Keratinocyte (primary cell): ENCODE results near the gene CLNK. TPM values are rescaled to one million over a fixed set of nuclear protein-coding genes. Genes with fewer than 3 reads are reported as not detected.

Experiments used
- DNase-seq: peaks from one replicate; pipeline ENCODE4 v3.0.0-alpha.2; 2011; ENCODE audit warnings: low read depth, missing footprints, low spot score
- FAIRE-seq: peaks from 2 replicates; lab custom pipeline; 2011; peaks lifted over from hg19 to GRCh38; lab: Jason Lieb, UNC
- H2AFZ ChIP-seq: 2 replicates; pipeline ENCODE4 v1.6.0; 2012; ENCODE audit warnings: low read length, control low read depth, inconsistent platforms; ENCODE audit not compliant: control insufficient read depth
- H3K27ac ChIP-seq: 2 replicates; pipeline ENCODE4 v1.5.1; 2011; ENCODE audit warnings: low read length; ENCODE audit not compliant: control insufficient read depth, insufficient read depth
- H3K27me3 ChIP-seq: 3 replicates; pipeline ENCODE4 v1.6.0; 2011; ENCODE audit warnings: low read length; ENCODE audit not compliant: control insufficient read depth, insufficient read depth; ENCODE audit errors: extremely low read depth
- H3K36me3 ChIP-seq, 2 experiments: 2 replicates in 1 of 2; 3 replicates in 1 of 2; pipeline ENCODE4 v1.5.1; 2011; ENCODE audit warnings: low read length in 2 of 2, mild to moderate bottlenecking in 1 of 2; ENCODE audit not compliant: control insufficient read depth in 2 of 2, insufficient read depth in 2 of 2; ENCODE audit errors: extremely low read depth in 1 of 2
- H3K4me1 ChIP-seq: 3 replicates; pipeline ENCODE4 v1.5.1; 2011; ENCODE audit warnings: low read length; ENCODE audit not compliant: control insufficient read depth, insufficient read depth; ENCODE audit errors: extremely low read depth
- H3K4me2 ChIP-seq: 3 replicates; pipeline ENCODE4 v1.6.0; 2011; ENCODE audit warnings: low read depth, low read length; ENCODE audit not compliant: control insufficient read depth, insufficient read depth; ENCODE audit errors: extremely low read depth
- H3K4me3 ChIP-seq, 3 experiments: fragments of 200-600 bp in 1 of 3; sonication (generic) in 1 of 3; 2 replicates in 2 of 3; 3 replicates in 1 of 3; pipeline ENCODE4 v1.5.1; 2011 to 2016; ENCODE audit warnings: low read length in 3 of 3, mild to moderate bottlenecking in 3 of 3, control low read depth in 2 of 3, inconsistent platforms in 1 of 3, low read depth in 1 of 3, mixed read lengths in 1 of 3, mixed run types in 1 of 3, moderate library complexity in 1 of 3; ENCODE audit not compliant: control insufficient read depth in 2 of 3, insufficient read depth in 2 of 3; ENCODE audit errors: extremely low read depth in 1 of 3
- H3K79me2 ChIP-seq: 2 replicates; pipeline ENCODE4 v1.6.0; 2012; ENCODE audit warnings: low read length; ENCODE audit not compliant: control insufficient read depth, insufficient read depth
- H3K9ac ChIP-seq: 3 replicates; pipeline ENCODE4 v1.6.0; 2011; ENCODE audit warnings: low read length; ENCODE audit not compliant: control insufficient read depth, insufficient read depth; ENCODE audit errors: extremely low read depth
- H3K9me1 ChIP-seq: 3 replicates; pipeline ENCODE4 v1.6.0; 2011; ENCODE audit warnings: low read length; ENCODE audit not compliant: control insufficient read depth, insufficient read depth; ENCODE audit errors: extremely low read depth
- H3K9me3 ChIP-seq: 2 replicates; pipeline ENCODE4 v1.5.1; 2012; ENCODE audit warnings: low read depth, low read length; ENCODE audit not compliant: control insufficient read depth
- H4K20me1 ChIP-seq: 3 replicates; pipeline ENCODE4 v1.6.0; 2011; ENCODE audit warnings: low read length; ENCODE audit not compliant: control insufficient read depth, insufficient read depth; ENCODE audit errors: extremely low read depth
- EZH2 ChIP-seq: IDR thresholded peaks from one replicate; pipeline ENCODE4 v1.6.1; 2012; ENCODE audit warnings: inconsistent platforms, mild to moderate bottlenecking, low read length, moderate library complexity
- dilution Hi-C: fragments of 300-500 bp; cut with MboI; formaldehyde crosslinking; loops from one replicate; pipeline ENCODE4 v1.7.0; 2020; ENCODE audit warnings: low sequenced_read_pairs; ENCODE audit not compliant: extremely low pct_ligation_motif_present
- polyA plus RNA-seq, 5 experiments: library from polyadenylated mRNA; depleted of rRNA in 3 of 5; stranded (reverse) in 3 of 5; stranded (forward) in 1 of 5; unstranded in 1 of 5; fragments of >200 nt; gene quantifications; 1 replicate in 1 of 5; 2 replicates in 3 of 5; 3 replicates in 1 of 5; pipeline versions ENCODE4 v1.2.1 to v1.2.3, GENCODE V29; 2011 to 2012; ENCODE audit warnings: missing spikeins in 2 of 5, low read depth in 1 of 5, low replicate concordance in 1 of 5
- TF ChIP-seq, protein P1 (sequence below), 3 experiments: IDR thresholded peaks in 1 of 3; conservative IDR thresholded peaks in 1 of 3; optimal IDR thresholded peaks in 1 of 3; 2 replicates in 2 of 3; 3 replicates in 1 of 3; pipeline versions ENCODE3 to v1.5.1; 2011; ENCODE audit warnings: low read length in 3 of 3, mild to moderate bottlenecking in 3 of 3, moderate library complexity in 2 of 3, control low read depth in 1 of 3, inconsistent platforms in 1 of 3; ENCODE audit not compliant: insufficient read depth in 2 of 3; ENCODE audit errors: extremely low read depth in 1 of 3

The CLNK gene
- polyA plus RNA-seq, 1 donor (not counting 4 experiments of a cell fraction or from before 2014, with no cell fraction given): not detected

- H3K27ac ChIP-seq: no peak overlapping the region
- no peak for DNase-seq
- no peak overlapping the region for H3K4me2 ChIP-seq
- no peaks in the 10 kb centered on the region for H4K20me1 ChIP-seq
- dilution Hi-C loops: no loop called here
- no peak overlapping the region for H3K9ac ChIP-seq
- FAIRE-seq: no peak
- no peaks in the 10 kb centered on the region for H3K9me1 ChIP-seq
- no peaks in the 10 kb centered on the region for H3K4me1 ChIP-seq
- H3K36me3 ChIP-seq: no peaks in the 10 kb centered on the region
- TF ChIP-seq EZH2: no peak
- TF ChIP-seq, protein P1, sequence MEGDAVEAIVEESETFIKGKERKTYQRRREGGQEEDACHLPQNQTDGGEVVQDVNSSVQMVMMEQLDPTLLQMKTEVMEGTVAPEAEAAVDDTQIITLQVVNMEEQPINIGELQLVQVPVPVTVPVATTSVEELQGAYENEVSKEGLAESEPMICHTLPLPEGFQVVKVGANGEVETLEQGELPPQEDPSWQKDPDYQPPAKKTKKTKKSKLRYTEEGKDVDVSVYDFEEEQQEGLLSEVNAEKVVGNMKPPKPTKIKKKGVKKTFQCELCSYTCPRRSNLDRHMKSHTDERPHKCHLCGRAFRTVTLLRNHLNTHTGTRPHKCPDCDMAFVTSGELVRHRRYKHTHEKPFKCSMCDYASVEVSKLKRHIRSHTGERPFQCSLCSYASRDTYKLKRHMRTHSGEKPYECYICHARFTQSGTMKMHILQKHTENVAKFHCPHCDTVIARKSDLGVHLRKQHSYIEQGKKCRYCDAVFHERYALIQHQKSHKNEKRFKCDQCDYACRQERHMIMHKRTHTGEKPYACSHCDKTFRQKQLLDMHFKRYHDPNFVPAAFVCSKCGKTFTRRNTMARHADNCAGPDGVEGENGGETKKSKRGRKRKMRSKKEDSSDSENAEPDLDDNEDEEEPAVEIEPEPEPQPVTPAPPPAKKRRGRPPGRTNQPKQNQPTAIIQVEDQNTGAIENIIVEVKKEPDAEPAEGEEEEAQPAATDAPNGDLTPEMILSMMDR (optimal IDR thresholded peaks at IDR 0.05 in 1 of 3, IDR thresholded peaks at IDR 0.05 in 1 of 3, conservative IDR thresholded peaks at IDR 0.05 in 1 of 3; ENCODE audit: extremely low read depth in 1 of 3, insufficient read depth in 2 of 3, low read length in 3 of 3): no peak
- H3K9me3 ChIP-seq: no peaks in the 10 kb centered on the region
- H3K79me2 ChIP-seq: no peaks in the 10 kb centered on the region
- no peak overlapping the region for H2AFZ ChIP-seq
- H3K27me3 ChIP-seq: no peaks in the 10 kb centered on the region
- no peak overlapping the region for H3K4me3 ChIP-seq
These were observed 46.0 kb upstream of the CLNK start for GRCh38 chr4:10730590-10730989.

GRCh38 chr4:10730019-10730418 is 45.5 kb upstream of the CLNK start:
- no peak overlapping the region for H3K4me3 ChIP-seq
- no peak for FAIRE-seq
- no peak overlapping the region for H2AFZ ChIP-seq
- no peak for TF ChIP-seq EZH2
- TF ChIP-seq, protein P1 (optimal IDR thresholded peaks at IDR 0.05 in 1 of 3, IDR thresholded peaks at IDR 0.05 in 1 of 3, conservative IDR thresholded peaks at IDR 0.05 in 1 of 3; ENCODE audit: extremely low read depth in 1 of 3, insufficient read depth in 2 of 3, low read length in 3 of 3): no peak
- no peak overlapping the region for H3K4me2 ChIP-seq
- no peak for DNase-seq
- no peaks in the 10 kb centered on the region for H3K79me2 ChIP-seq
- no peaks in the 10 kb centered on the region for H3K9me3 ChIP-seq
- H3K4me1 ChIP-seq: no peaks in the 10 kb centered on the region
- no peak overlapping the region for H3K27ac ChIP-seq
- no peaks in the 10 kb centered on the region for H4K20me1 ChIP-seq
- no peak overlapping the region for H3K9ac ChIP-seq
- H3K36me3 ChIP-seq: no peaks in the 10 kb centered on the region
- H3K9me1 ChIP-seq: no peaks in the 10 kb centered on the region
- dilution Hi-C loops: no loop called here
- no peaks in the 10 kb centered on the region for H3K27me3 ChIP-seq
